Measurements from ENCODE around the gene HSPG2.

DNA sequence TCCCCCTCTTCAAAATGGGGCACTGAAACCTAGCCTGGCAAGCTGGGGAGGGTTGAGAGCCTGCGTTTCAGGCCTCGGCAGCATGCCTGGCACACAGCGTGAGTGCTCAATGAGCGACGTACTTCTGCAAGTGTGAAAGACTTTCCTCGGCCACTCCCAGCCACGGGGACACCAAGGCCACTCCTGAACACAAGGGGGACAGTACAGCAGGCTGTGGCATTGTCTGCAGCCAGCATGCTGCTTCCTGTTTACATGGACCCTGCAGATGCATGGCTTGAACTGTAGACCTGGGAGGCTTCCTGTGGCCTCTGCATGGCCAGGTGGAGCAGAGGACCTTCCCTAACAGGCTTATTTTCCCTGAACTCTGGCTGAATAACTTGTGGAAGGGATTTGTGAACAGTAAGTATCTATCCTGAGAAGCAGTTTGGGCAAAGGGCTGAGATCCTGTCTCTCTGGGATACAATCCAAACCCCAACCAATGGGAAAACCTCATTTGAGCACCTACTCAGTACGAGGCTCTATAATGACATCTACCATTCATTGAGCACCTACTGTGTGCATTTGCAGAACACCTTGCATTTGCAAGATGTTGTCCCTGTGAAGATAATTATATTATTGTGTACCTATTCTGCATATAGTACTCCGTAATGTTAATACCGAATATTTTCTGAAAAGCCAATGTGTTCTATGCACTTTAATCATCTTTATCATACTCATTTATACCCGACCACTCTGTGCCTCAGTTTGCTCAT is 9.9 kb upstream of the HSPG2 start:
- TF ChIP-seq, protein P1, sequence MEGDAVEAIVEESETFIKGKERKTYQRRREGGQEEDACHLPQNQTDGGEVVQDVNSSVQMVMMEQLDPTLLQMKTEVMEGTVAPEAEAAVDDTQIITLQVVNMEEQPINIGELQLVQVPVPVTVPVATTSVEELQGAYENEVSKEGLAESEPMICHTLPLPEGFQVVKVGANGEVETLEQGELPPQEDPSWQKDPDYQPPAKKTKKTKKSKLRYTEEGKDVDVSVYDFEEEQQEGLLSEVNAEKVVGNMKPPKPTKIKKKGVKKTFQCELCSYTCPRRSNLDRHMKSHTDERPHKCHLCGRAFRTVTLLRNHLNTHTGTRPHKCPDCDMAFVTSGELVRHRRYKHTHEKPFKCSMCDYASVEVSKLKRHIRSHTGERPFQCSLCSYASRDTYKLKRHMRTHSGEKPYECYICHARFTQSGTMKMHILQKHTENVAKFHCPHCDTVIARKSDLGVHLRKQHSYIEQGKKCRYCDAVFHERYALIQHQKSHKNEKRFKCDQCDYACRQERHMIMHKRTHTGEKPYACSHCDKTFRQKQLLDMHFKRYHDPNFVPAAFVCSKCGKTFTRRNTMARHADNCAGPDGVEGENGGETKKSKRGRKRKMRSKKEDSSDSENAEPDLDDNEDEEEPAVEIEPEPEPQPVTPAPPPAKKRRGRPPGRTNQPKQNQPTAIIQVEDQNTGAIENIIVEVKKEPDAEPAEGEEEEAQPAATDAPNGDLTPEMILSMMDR (conservative IDR thresholded peaks at IDR 0.05; ENCODE audit: low read depth, low read length): no peak
- no peak for TF ChIP-seq EZH2 (IDR thresholded peaks at IDR 0.05; ENCODE audit: low read length, unreplicated experiment)

Data from PC-3 (cell line).